Suppressor macrophage treated with lipopolysaccharide for 4 hours (primary cell): Measurements from ENCODE around the gene PLCB2.

Source experiments
- DNase-seq: peaks from one replicate; pipeline ENCODE4 v3.0.0-alpha.2; 2020

PLCB2 gene

DNA sequence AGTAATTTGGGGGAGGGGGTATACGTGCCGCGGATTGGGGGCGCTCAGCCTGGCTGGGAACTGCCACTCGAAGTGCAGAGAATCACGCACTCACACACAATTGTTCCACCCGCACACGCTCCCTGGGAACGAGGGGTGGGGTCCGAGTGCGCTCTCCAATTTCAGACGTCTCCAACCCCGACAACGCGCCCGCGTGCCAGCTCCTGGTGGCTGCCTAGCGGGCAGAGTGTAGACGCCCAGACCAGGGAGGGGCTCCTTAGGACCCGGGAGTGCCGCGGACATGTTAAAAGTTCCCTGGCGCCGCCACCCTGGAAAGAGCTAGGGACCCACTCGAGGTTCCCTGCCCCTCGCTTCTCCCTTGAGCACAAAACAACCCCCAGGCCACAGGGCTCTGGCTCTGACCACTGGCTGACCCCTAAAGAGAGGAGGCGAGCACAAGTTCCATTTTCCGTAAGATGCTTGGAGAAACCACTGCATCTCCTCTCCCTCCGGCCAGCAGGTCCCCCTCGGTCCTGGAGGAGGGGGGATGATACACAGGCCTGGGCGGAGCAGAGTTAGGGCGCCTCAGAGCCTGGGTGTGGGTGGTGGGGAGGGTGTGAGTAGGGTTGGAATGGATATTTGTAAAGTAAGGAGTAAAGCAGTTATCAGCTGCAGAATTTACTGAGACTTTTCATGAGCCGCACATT lies 24.0 kb downstream of the PLCB2 start:
- DNase-seq = no peak

GRCh38 chr15:40282869-40283614 lies 24.7 kb downstream of the PLCB2 start, which contains the start of gene ANKRD63:
ANKRD63 (minus strand) TSS chr15:40283064; CDS start chr15:40282586, 478 bp downstream.
- peak; percentile 30 for DNase-seq

- peak; percentile 48 for DNase-seq
Measured at GRCh38 chr15:40282147-40282868, 25.4 kb downstream of the PLCB2 start.

DNA sequence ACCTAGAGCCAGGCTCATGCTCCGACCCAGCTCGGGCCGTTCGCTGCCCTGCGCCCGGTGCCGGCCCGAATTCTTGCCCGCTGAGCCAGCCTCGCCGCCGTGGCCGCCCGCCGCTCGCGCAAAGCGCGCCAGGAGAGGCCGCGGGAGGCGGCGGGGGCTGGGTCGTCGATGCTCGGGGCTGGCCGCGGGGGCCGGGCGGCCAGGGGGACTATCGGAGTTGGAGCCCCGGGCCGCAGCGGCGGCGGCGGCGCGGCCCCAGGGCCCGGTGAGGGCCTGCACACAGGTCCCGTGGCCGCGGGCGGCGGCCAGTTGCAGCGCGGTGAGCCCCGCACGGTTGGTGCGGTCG lies 26.0 kb downstream of the PLCB2 start:
- no peak for DNase-seq

- no peak for DNase-seq
Measured at GRCh38 chr15:40281057-40281800, 26.5 kb downstream of the PLCB2 start.

DNA sequence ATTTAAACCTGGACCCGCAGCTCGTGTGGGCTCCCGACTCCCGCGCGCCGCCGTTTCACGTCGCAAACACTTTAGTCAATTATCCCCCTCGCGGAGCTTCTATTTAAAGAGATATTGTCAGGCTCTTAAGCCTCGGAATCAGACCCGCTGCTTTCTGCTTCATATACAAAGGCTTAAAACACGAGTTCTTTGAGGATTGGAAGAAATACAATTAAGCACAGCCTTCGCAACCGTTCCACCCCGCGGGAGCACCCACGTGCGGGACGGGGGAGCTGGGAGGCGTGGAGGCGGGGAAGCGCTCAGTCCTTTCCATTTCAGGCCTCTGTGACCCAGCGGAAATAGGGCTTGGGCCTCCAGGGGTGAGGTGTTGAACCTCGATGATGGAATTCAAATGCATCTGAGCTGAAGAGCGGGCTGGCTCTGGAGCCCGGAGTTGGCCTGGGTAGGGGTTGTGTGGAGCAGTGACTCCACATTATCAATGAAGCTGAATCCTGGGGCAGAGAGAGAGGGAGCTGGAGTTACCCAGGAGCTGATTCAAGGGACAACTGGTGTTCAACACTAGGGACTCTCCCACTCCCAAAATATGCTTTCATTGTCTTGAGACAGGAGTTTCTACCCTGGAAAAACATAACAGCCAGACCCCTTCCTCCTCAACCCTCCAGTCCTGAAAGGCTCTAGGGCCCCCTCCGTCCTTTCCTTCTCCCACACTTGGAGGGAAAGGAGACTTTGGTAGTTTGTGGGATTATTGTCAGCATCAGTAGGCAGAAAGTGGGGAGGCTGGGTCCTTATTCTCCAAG lies 27.3 kb downstream of the PLCB2 start:
- DNase-seq = no peak

GRCh38 chr15:40279437-40280141 lies 28.1 kb downstream of the PLCB2 start:
- DNase-seq = peak; percentile 80

DNA sequence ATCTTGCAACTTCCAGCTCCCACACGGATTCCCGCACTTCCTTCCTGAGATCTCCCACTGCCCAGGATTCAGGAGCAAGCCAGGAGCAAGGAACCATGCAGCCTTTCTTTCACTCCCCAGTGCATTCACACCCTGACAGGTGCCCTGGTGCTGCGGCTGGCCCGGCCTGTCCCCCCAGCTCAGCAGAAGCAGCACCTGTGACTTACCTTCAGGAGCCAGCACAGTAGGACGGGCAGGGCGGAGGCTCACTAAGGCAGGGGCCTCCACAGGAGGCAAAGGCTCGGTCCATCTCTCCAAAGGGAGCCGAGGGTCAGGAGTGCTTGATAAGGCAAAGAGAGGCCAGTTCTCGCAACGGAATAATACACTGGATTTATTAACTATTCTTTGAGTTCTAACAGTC lies 29.7 kb downstream of the PLCB2 start:
- DNase-seq = no peak

GRCh38 chr15:40277471-40277870 lies 30.3 kb downstream of the PLCB2 start:
- DNase-seq = peak; percentile 80

DNA sequence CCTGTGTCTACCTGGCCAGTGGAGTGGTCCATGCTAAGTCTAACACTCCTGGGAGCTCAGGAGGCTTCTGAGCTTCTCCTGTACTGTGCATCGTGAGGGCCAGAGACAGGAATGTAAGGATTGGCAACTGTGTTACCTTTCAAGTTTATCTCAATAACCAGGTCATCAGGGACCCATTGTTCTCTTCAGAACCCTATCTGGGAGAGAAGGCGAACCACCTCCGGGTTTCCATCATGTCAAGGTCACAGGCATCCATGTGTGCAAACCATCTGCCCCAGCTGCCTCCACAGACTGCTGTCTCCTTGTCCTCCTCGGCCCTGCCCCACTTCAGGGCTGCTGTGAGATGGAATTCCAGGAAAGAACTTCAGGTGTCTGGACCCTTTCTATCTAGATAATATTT lies 30.8 kb downstream of the PLCB2 start:
- DNase-seq = no peak

DNA sequence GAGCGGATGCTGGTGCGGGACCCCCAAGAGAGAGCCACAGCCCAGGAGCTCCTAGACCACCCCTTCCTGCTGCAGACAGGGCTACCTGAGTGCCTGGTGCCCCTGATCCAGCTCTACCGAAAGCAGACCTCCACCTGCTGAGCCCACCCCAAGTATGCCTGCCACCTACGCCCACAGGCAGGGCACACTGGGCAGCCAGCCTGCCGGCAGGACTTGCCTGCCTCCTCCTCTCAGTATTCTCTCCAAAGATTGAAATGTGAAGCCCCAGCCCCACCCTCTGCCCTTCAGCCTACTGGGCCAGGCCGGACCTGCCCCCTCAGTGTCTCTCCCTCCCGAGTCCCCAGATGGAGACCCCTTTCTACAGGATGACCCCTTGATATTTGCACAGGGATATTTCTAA lies 31.8 kb downstream of the PLCB2 start:
- no peak for DNase-seq

DNA sequence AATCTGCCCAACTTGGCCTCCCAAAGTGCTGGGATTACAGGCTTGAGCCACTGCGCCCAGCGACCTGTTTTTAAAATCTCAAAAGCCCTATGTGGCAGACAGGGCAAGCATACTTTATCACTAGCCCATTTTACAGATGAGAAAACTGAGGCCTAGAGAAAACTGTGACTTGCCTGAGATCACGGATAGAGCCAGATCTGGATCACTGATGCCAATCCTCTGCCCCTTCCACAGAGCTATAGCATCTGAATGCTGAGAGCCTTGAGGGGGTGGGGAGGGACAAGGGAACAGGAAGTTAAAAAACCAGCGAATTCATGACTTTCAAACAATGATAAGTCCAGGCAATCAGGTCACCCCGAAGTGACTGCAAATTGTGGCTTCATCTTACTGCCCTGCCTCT lies 32.2 kb downstream of the PLCB2 start:
- no peak for DNase-seq

DNA sequence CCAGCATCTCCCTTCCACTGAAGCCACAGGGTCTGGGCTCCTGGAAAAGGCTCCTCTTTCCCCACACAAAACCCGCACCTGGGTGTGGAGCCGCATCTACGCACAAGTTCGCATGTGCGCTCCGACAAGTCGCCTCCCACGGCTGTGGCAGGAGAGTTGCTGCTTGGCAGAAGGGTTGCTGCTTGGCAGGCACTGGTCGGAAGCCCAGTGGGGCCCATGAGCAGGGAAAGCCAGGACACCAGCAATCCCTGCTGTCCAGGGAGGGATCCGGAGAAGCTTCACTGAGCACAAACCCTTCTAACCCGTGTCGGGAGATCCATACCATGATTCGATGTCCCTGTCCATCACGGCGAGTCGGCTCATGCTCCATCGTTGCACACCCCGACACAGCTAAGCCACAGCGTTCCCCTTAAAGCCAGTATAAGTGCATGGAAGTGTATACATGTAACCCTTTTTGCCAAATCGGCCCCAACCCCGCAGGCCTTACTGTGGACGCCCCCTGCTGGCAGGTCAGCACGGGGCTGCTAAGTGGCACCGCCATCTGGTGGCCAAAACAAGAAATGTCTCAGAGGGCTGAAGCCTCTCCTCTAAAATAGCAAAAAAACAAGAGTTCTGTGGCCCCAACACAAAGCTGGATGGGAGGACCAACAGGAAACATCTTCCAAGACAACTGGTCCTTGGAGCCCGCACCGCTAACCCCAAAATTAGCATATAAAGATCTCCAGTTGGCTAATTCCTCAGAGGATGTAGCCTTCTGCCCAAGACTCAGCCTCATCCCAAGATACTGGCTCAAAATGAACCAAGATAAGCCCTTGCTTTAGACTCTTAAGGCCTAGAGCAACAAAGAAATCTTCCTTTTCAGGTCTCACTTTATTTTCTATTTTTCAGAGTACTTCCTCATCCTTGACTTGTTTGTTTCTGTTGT lies 33.1 kb downstream of the PLCB2 start:
- DNase-seq = peak; percentile 92

- no peak for DNase-seq
Measured at GRCh38 chr15:40273428-40273827, 34.3 kb downstream of the PLCB2 start.

DNA sequence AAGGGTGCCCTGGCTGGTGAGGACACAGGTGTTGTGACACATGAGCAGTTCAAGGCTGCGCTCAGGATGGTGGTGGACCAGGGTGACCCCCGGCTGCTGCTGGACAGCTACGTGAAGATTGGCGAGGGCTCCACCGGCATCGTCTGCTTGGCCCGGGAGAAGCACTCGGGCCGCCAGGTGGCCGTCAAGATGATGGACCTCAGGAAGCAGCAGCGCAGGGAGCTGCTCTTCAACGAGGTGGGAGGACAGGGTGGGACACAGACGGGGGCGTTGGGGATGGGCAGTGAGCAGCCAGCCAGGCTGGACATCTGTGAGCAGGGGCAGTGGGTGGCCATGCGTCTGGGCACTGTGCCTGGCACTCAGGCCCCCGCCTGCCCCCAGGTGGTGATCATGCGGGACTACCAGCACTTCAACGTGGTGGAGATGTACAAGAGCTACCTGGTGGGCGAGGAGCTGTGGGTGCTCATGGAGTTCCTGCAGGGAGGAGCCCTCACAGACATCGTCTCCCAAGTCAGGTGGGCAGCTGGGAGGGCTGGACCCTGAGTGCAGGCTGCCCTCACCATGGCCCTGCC lies 35.2 kb downstream of the PLCB2 start:
- no peak for DNase-seq

DNA sequence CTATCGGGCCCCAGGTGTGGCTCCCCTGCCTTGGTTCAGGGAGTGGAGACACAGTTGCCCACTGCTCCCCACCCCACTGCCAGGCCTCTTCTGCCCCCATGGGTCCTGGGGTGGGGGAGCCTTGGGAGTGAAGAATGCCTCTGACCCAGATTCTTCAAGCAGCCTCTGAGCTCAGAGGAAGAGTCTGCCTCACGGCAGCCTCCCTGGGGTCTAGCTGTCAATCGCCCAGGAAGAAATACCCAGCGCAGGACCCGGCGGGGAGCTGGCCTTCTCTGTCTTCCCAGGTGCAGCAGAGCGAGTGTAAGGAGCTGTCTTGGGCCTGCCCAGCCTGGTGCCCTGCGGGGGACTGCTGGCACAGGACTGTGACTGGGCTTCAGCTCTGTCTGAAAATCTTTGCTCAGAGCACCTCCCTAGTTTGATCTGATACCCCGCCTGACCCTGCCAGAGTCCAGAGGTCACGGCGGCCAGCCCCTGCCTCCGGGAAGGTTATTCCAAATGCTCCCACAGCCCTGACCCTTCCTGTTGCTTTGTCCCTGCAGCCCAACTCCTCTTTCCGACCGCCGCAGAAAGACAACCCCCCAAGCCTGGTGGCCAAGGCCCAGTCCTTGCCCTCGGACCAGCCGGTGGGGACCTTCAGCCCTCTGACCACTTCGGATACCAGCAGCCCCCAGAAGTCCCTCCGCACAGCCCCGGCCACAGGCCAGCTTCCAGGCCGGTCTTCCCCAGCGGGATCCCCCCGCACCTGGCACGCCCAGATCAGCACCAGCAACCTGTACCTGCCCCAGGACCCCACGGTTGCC lies 35.9 kb downstream of the PLCB2 start:
- no peak for DNase-seq

DNA sequence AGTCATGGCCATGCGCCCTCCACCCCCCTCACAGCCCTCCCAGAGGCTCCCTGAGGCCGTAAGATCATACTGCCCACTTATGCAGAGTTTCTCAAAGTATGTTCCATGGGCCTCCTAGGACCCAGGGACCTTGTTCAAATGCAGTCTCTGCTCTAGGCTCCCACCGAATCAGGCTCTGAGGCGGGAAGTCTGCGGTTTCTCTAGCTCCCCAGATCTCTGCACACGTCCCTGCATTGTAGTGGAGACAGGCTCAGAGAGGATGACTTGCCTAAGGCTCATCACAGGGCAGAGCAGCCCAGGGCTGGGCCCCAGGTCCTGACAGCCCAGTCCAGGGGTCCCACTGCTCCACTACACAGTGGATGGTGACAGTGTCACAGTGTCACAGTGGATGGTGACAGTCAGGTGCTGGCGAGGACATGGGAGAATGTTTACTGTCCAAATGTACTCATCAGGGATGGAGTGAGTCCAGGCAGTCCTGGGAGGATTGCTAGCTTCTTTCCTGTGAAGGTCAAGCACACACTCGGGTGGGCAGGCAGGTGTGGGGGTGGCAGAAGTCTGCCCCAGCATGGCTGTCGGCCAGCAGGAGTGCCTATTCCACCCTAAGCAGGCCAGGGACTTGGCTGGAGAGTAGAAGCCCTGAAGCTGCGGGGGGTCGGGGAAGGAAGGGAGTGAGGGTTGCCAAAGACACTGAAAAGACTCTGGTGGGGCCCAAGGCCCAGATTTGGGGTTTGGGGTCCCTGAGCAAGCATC lies 37.3 kb downstream of the PLCB2 start:
- no peak for DNase-seq

DNA sequence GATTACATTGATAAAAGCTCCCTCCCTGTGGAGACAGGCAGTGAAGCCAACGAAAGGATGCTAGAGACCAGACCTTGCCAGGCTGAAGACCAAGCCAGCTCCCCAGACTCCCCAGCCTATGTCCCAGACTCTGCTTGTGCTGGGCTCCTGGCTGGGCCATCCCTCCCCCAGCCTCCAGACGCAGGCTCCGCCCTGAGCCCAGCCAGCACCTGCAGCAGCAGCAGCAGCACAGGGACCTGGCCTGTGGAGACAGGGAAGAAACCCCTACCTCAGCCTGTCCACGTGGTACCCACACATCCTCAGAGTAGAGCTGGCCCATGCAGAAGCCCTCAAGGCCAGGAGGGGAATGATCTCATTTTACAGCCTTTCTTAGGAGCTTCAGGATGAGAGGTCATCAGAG lies 38.1 kb downstream of the PLCB2 start:
- DNase-seq = no peak

DNA sequence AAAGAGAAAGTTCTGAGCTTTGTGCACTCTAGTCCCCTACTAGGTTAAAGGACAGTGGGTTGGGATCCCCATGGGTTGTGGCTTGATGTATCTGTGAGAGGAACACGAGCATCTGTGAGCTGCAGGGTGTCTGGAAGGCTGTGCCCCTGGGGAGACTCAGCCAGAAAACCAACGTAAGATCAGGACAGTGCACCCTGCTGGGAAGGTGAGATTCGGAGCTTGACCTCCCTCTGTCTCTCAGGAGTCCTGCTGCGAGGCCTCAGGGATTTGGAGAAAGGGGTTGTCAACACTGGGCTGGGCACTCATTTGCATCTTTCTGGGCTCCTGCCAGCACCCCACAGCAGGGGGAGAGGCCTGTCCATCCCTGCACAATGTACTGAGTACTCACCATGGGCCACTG lies 40.1 kb downstream of the PLCB2 start:
- no peak for DNase-seq
